OCI-LY3 (cell line): ENCODE data around the gene CNTNAP2.

ENCODE experiments used
- H2AFZ ChIP-seq: fragments of 200-600, 300-600 bp; shearing (Covaris generic); 2 replicates; pipeline ENCODE4 v1.6.0; 2014; ENCODE audit warnings: antibody characterized with exemption, low read depth, low read length
- H3K27ac ChIP-seq: fragments of 200-600, 300-600 bp; sonication (generic); 2 replicates; pipeline ENCODE4 v1.5.1; 2014; ENCODE audit warnings: mild to moderate bottlenecking, low read length, moderate library complexity, mixed read lengths
- H3K27me3 ChIP-seq: fragments of 200-600, 300-600 bp; sonication (generic); 2 replicates; pipeline ENCODE4 v1.6.1; 2014; ENCODE audit warnings: low read depth, low read length, mixed read lengths
- H3K36me3 ChIP-seq: fragments of 200-600, 300-600 bp; sonication (generic); replicated peaks from 2 replicates; pipeline ENCODE3; 2014; ENCODE audit warnings: low read depth, low read length, mixed read lengths
- H3K4me1 ChIP-seq: fragments of 300-600, 200-600 bp; sonication (generic); 2 replicates; pipeline ENCODE4 v1.6.1; 2014; ENCODE audit warnings: low read length, mixed read lengths
- H3K4me2 ChIP-seq: fragments of 200-600, 300-600 bp; sonication (generic); 2 replicates; pipeline ENCODE4 v1.6.1; 2014; ENCODE audit warnings: low read length, mixed read lengths
- H3K4me3 ChIP-seq: fragments of 300-600, 200-600 bp; sonication (generic); 2 replicates; pipeline ENCODE4 v1.5.1; 2014; ENCODE audit warnings: antibody characterized with exemption, mild to moderate bottlenecking, low read length, moderate library complexity
- H3K79me2 ChIP-seq: fragments of 300-600, 200-600 bp; shearing (Covaris generic); 2 replicates; pipeline ENCODE4 v1.6.1; 2014; ENCODE audit warnings: mild to moderate bottlenecking, low read length, mixed read lengths
- H3K9ac ChIP-seq: fragments of 300-600, 200-600 bp; shearing (Covaris generic); 2 replicates; pipeline ENCODE4 v1.6.0; 2014; ENCODE audit warnings: mild to moderate bottlenecking, low read length, moderate library complexity
- H3K9me3 ChIP-seq: fragments of 200-600, 300-600 bp; shearing (Covaris generic); 2 replicates; pipeline ENCODE4 v1.6.1; 2014; ENCODE audit warnings: low read length, mixed read lengths; ENCODE audit not compliant: insufficient read depth
- H4K20me1 ChIP-seq: fragments of 200-600, 300-600 bp; sonication (generic); 2 replicates; pipeline ENCODE4 v1.6.1; 2016; ENCODE audit warnings: low read length, mixed read lengths; ENCODE audit not compliant: insufficient read depth
- CTCF ChIP-seq: fragments of 200-600, 300-600 bp; sonication (generic); IDR thresholded peaks from 2 replicates; pipeline ENCODE4 v1.5.1; 2014; ENCODE audit warnings: antibody characterized with exemption, low read length, low read depth
- EZH2phosphoT487 ChIP-seq: fragments of 200-600 bp; shearing (Covaris generic); IDR thresholded peaks from 2 replicates; pipeline ENCODE4 v1.6.1; 2018; ENCODE audit warnings: antibody characterized with exemption, mixed run types, low read depth

Gene CNTNAP2

GRCh38 chr7:147567043-147567442, 1450.4 kb downstream of the CNTNAP2 start:
- no peaks in the 10 kb centered on the region for H3K4me1 ChIP-seq
- TF ChIP-seq CTCF (no peak), EZH2phosphoT487 (no peak)
- H3K36me3 ChIP-seq = no peaks in the 10 kb centered on the region
- H4K20me1 ChIP-seq = no peaks in the 10 kb centered on the region
- H3K79me2 ChIP-seq = no peaks in the 10 kb centered on the region
- no peak overlapping the region for H2AFZ ChIP-seq
- no peak overlapping the region for H3K27ac ChIP-seq
- H3K4me3 ChIP-seq = no peak overlapping the region
- no peaks in the 10 kb centered on the region for H3K9me3 ChIP-seq
- H3K4me2 ChIP-seq = no peak overlapping the region
- no peaks in the 10 kb centered on the region for H3K27me3 ChIP-seq
- no peak overlapping the region for H3K9ac ChIP-seq

DNA sequence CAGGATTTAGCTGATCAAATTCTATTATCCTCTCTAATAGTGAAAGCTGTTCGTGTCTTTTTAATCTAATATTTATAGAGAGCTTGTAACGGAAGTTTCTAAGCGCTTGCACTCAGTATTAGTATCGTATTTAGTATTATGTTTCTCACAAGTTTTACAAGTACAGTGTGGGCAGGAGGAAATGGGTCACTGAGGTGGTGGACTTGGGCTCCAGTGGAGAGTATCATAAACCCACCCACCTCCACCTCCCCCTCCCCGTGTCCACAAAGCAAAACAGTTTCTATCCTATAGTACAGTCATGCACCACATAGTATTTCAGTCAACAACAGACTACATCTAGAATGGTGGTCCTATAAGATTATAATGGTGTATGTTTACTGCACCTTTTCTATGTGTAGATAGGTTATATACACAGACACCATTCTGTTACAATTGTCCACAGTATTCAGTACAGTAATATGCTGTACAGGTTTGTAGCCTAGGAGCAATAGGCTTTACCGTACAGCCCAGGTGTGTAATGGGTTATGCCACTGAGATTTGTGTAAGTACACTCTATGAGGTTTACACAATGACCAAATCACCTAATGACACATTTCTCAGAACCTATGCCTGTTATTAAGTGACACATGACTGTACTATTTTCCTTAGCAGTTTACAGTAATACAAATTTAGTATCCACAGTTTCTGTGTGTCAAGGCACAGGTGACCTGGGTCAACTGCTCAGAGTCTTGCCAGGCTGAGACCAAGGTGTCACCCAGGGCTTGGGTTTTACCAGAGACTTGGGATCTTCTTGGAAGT, 1452.7 kb downstream of the CNTNAP2 start:
- no peak overlapping the region for H3K9ac ChIP-seq
- no peaks in the 10 kb centered on the region for H3K27me3 ChIP-seq
- H3K4me2 ChIP-seq = no peak overlapping the region
- TF ChIP-seq CTCF (no peak), EZH2phosphoT487 (no peak)
- H2AFZ ChIP-seq = no peak overlapping the region
- no peak overlapping the region for H3K4me3 ChIP-seq
- H3K79me2 ChIP-seq = no peaks in the 10 kb centered on the region
- H3K36me3 ChIP-seq = no peaks in the 10 kb centered on the region
- H4K20me1 ChIP-seq = no peaks in the 10 kb centered on the region
- H3K27ac ChIP-seq = no peak overlapping the region
- no peaks in the 10 kb centered on the region for H3K4me1 ChIP-seq
- no peaks in the 10 kb centered on the region for H3K9me3 ChIP-seq

GRCh38 chr7:147570390-147570789, 1453.8 kb downstream of the CNTNAP2 start:
- no peaks in the 10 kb centered on the region for H4K20me1 ChIP-seq
- no peaks in the 10 kb centered on the region for H3K4me1 ChIP-seq
- H2AFZ ChIP-seq = no peak overlapping the region
- H3K4me2 ChIP-seq = no peak overlapping the region
- H3K9ac ChIP-seq = no peak overlapping the region
- TF ChIP-seq CTCF = no peak
- TF ChIP-seq EZH2phosphoT487 = no peak
- no peaks in the 10 kb centered on the region for H3K9me3 ChIP-seq
- H3K4me3 ChIP-seq = no peak overlapping the region
- no peaks in the 10 kb centered on the region for H3K27me3 ChIP-seq
- no peak overlapping the region for H3K27ac ChIP-seq
- H3K79me2 ChIP-seq = no peaks in the 10 kb centered on the region
- no peaks in the 10 kb centered on the region for H3K36me3 ChIP-seq

- TF ChIP-seq EZH2phosphoT487 (no peak), CTCF (no peak)
- H2AFZ ChIP-seq = no peak overlapping the region
These were observed 1455.0 kb downstream of the CNTNAP2 start for GRCh38 chr7:147571436-147572185.

More at GRCh38 chr7:147571436-147572185, 1455.0 kb downstream of the CNTNAP2 start:
- H4K20me1 ChIP-seq = no peaks in the 10 kb centered on the region
- no peaks in the 10 kb centered on the region for H3K36me3 ChIP-seq
- H3K79me2 ChIP-seq = no peaks in the 10 kb centered on the region
- no peak overlapping the region for H3K9ac ChIP-seq
- no peak overlapping the region for H3K4me3 ChIP-seq
- H3K4me2 ChIP-seq = no peak overlapping the region
- no peak overlapping the region for H3K27ac ChIP-seq
- H3K27me3 ChIP-seq = no peaks in the 10 kb centered on the region
- H3K4me1 ChIP-seq = no peaks in the 10 kb centered on the region
- H3K9me3 ChIP-seq = no peaks in the 10 kb centered on the region
